Peyer's patch (tissue), 4 donors: ENCODE results near the gene YBX2. TPM values are rescaled to one million over a fixed set of nuclear protein-coding genes. Genes with fewer than 3 reads are reported as not detected.
"Not testable (repeated sequence)": the region's sequence is repeated elsewhere in the genome, so short reads cannot be mapped to it uniquely, and the experiment has no call there.

Experiments
- DNase-seq, 3 donors: peaks; one replicate each; pipeline ENCODE4 v3.0.0-alpha.2; 2017 to 2019
- H3K27ac ChIP-seq, 4 donors: fragments of 200-600 bp; sonication (generic); one replicate each; pipeline ENCODE4 v1.5.1; 2016 to 2019
- H3K27me3 ChIP-seq, 2 donors: fragments of 200-600 bp; sonication (generic); one replicate each; pipeline ENCODE4 v1.5.1; 2019
- H3K36me3 ChIP-seq, 3 donors: fragments of 200-600 bp; sonication (generic); one replicate each; pipeline ENCODE4 v1.5.1; 2016 to 2019
- H3K4me1 ChIP-seq, 4 donors: fragments of 200-600 bp; sonication (generic); one replicate each; pipeline ENCODE4 v1.5.1; 2016 to 2019
- H3K4me3 ChIP-seq, 4 donors: fragments of 200-600 bp; sonication (generic); 1 replicate in 3 of 4; 2 replicates in 1 of 4; pipeline ENCODE4 v1.5.1; 2016 to 2019; ENCODE audit warnings: mild to moderate bottlenecking in 1 of 4
- H3K9me3 ChIP-seq, 4 donors: fragments of 200-600 bp; sonication (generic); one replicate each; pipeline ENCODE4 v1.5.1; 2016 to 2019; ENCODE audit warnings: mild to moderate bottlenecking in 1 of 4
- POLR2A ChIP-seq, 2 donors: fragments of 450-650 bp; IDR thresholded peaks; one replicate each; pipeline ENCODE4 v1.5.1; 2017; ENCODE audit warnings: antibody characterized with exemption in 2 of 2, mild to moderate bottlenecking in 2 of 2, moderate library complexity in 2 of 2
- total RNA-seq, 4 donors: library from RNA; depleted of rRNA; stranded (reverse); fragments of >200 nt; gene quantifications; one replicate each; pipeline ENCODE4 v1.1.0, GENCODE V29; 2016
- TF ChIP-seq, protein P1 (sequence below), 6 experiments: fragments of 450-650 bp in 4 of 6; fragments of 200-600 bp in 2 of 6; sonication (generic) in 1 of 6; IDR thresholded peaks; one replicate each; pipeline ENCODE4 v1.5.1; 2017 to 2019; ENCODE audit warnings: antibody characterized with exemption in 6 of 6, mild to moderate bottlenecking in 3 of 6, moderate library complexity in 1 of 6

YBX2 gene
- total RNA-seq, 4 donors from 2014 or later: 20.7 to 70.0 (median 24.6) TPM

DNA sequence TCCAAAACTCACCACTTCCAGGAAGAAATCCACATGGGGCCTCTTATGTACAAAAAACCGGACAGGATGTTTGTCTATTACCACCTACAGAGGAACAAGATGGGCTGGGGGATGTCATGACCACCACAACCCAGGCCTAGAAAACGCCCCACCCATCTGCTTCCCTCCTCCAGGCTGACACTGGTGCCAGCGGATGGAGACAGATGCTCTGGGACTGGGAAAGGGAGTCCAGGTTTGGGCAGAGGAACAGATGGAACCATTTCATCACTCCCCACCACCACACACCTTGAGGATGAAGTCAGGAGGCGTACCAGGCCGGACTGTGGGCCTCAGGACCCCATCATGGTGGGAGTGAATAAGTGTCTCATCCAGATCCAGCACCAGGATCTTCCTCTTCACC, 47.7 kb downstream of the YBX2 start:
- TF ChIP-seq, protein P1, sequence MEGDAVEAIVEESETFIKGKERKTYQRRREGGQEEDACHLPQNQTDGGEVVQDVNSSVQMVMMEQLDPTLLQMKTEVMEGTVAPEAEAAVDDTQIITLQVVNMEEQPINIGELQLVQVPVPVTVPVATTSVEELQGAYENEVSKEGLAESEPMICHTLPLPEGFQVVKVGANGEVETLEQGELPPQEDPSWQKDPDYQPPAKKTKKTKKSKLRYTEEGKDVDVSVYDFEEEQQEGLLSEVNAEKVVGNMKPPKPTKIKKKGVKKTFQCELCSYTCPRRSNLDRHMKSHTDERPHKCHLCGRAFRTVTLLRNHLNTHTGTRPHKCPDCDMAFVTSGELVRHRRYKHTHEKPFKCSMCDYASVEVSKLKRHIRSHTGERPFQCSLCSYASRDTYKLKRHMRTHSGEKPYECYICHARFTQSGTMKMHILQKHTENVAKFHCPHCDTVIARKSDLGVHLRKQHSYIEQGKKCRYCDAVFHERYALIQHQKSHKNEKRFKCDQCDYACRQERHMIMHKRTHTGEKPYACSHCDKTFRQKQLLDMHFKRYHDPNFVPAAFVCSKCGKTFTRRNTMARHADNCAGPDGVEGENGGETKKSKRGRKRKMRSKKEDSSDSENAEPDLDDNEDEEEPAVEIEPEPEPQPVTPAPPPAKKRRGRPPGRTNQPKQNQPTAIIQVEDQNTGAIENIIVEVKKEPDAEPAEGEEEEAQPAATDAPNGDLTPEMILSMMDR (IDR thresholded peaks at IDR 0.05): no peak
- TF ChIP-seq POLR2A (IDR thresholded peaks at IDR 0.05): no peak
- no peak overlapping the region for H3K4me3 ChIP-seq
- H3K27me3 ChIP-seq: no peaks in the 10 kb centered on the region
- H3K27ac ChIP-seq: no peak overlapping the region
- H3K9me3 ChIP-seq: no peaks in the 10 kb centered on the region
- peaks cover 0 to 30% (median 16%) of the 10 kb centered on the region in 4 donors for H3K4me1 ChIP-seq
- H3K36me3 ChIP-seq: peaks cover 0 to 35% (median 0%) of the 10 kb centered on the region in 3 donors
- DNase-seq: no peak

DNA sequence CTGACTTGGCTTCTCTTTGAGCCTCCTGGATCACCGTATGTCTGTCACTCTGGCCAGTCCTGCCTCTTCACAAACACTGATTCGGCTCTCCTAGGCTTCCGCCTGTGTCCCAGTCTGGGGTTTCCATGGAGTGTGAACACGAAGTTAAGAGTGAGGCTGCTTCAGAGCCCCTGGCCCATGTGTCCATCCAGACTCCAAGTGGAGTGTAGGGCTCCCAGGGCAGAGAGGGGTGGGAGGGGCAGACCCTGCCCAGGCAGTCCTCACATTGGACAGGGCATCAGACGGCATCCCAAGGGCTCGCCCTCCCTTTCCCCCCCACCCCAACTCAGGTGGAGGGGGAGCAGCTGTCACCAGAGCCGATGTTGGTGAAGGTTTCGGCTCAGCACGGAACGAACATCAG, 50.6 kb downstream of the YBX2 start:
- Histone ChIP-seq H3K4me3 (peak overlapping the region in 1 of 4 donors; percentile 91), H3K4me1 (peaks cover 0 to 30% (median 14%) of the 10 kb centered on the region in 4 donors), H3K36me3 (peaks cover 0 to 48% (median 0%) of the 10 kb centered on the region in 3 donors), H3K27ac (peak overlapping the region; percentile 98 to 99 (median 98))
- not testable (repeated sequence) for DNase-seq, H3K27me3 ChIP-seq, H3K9me3 ChIP-seq

DNA sequence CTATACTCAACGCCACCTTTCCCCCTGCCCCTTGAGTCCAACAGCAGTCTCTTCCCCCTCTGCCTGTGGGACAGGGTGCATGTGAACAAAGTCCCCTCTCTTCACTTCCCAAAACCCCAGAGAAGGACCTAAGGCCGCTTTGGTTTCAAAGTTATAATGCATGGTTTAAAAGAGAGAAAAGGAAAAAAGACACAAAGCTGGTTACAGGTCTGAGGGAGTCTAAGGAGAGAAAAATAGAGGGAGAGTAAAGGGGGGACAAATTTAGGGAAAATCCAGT, 51.0 kb downstream of the YBX2 start:
- Histone ChIP-seq H3K4me3 (peak overlapping the region; percentile 81 to 95 (median 88)), H3K9me3 (no peaks in the 10 kb centered on the region), H3K4me1 (peaks cover 0 to 25% (median 13%) of the 10 kb centered on the region in 4 donors), H3K27me3 (no peaks in the 10 kb centered on the region), H3K27ac (peak overlapping the region; percentile 98 to 99 (median 98)), H3K36me3 (peaks cover 0 to 48% (median 0%) of the 10 kb centered on the region in 3 donors)
- DNase-seq: no peak
- no peak for TF ChIP-seq POLR2A (IDR thresholded peaks at IDR 0.05)
- TF ChIP-seq, protein P1 (IDR thresholded peaks at IDR 0.05): no peak

DNA sequence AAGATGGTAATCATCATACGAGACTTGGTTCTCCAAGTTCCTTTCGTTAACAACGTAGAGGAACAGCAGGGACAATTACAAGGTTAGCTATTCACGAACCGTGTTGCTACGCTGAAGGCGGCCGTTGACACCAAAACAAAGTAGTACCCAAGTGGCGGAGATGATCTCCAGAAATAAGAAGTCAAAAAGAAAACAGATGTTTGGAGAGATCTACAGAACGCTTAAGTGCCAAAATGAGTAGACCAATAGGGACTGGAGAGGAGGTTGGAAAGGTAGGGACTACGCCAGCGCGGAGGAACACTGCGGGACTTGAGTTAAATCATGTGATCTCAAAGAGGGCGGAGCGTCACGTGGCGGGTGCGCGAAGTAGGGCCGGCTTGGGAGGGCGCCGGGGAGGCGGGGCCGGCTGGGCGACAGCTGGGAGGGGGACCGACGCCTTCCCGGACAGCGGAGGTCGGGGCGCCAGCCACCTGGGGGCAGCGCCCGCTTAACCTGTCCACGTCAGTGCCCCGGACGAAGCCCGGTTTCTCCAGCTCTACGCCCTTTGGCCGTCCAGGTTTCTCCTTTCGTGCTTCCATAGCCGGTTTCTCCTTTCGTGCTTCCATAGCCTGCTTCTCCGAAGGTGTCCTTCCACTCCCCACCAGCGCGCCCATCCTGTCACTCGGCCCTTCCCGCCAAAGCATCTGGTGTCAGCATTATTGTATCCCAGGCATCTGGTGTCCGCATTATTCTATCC, 51.6 kb downstream of the YBX2 start:
- Histone ChIP-seq H3K9me3 (no peaks in the 10 kb centered on the region), H3K4me1 (peaks cover 0 to 25% (median 13%) of the 10 kb centered on the region in 4 donors), H3K4me3 (peak overlapping the region; percentile 81 to 95 (median 88)), H3K27me3 (no peaks in the 10 kb centered on the region), H3K36me3 (peaks cover 0 to 48% (median 0%) of the 10 kb centered on the region in 3 donors), H3K27ac (peak overlapping the region; percentile 98 to 99 (median 98))
- DNase-seq: peak; percentile 97 to 99 (median 97)
- TF ChIP-seq POLR2A (IDR thresholded peaks at IDR 0.05): peak; percentile 47 to 59
- TF ChIP-seq, protein P1 (IDR thresholded peaks at IDR 0.05): peak in 3 of 6 experiments; percentile 5 to 25 (median 5)

DNA sequence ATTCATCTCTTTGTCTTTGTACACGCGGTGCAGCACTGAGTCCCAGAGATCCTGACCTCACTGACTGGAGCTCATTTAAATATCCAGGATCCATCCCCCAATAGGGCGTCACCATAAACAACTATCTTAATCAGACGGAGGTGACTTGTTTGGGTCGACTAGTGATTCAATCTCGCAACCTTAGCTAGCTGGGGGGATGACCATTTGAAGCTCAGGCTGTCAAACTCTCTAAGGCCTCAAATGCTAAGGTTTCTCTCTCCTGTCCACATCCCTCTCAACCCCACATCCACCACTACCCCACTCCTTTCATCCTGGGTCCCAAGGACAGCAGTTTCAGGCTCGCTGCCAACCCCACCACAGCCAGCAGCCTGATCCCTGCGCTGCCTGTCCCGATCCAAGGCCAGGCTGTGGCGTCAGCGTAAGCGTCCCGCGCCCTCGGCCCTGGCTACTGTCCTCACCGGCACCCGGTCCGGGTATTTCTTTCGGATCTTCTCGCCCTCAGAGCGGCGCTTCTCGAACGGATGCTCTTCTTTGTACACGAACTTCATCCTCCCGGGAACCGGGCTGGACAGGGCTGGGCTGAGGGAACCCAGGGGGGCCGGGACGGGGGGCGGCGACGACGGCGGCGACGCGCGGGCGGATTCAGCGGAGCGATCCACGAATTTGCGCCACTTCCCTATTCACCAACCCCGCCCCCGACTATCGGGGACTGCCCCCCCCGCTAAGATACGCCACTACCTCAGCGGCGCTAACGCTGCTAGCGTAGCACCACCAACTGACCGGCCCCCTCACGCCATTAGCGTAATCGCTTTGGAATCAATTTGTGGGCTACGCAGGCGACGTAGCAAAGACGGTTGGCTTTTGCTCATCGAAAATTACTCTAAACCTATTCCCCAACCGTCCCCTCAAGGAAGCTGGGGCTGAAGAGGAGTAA, 52.4 kb downstream of the YBX2 start, which contains the start of gene GABARAP:
Gene GABARAP (minus strand): TSS at position 667 of the 934 bp plus-strand sequence. CDS start 119 bp downstream, at position 548.
- DNase-seq: peak; percentile 95 to 97 (median 96)
- peak within 1 kb of the TSS; percentile 98 to 99 (median 98) for H3K27ac ChIP-seq
- H3K4me1 ChIP-seq: peaks cover 0 to 32% (median 13%) of the 10 kb centered on the region in 4 donors
- TF ChIP-seq, protein P1 (IDR thresholded peaks at IDR 0.05): no peak
- TF ChIP-seq POLR2A (IDR thresholded peaks at IDR 0.05): peak; percentile 47 to 59
- H3K4me3 ChIP-seq: peak within 1 kb of the TSS; percentile 81 to 95 (median 88)
- peaks cover 0 to 47% (median 0%) of the 10 kb centered on the region in 3 donors for H3K36me3 ChIP-seq
- H3K9me3 ChIP-seq: no peaks in the 10 kb centered on the region
- H3K27me3 ChIP-seq: no peaks in the 10 kb centered on the region
